Stimulated activated CD8-positive, alpha-beta memory T cell treated with anti-CD3 and anti-CD28 coated beads, Interleukin-4, amount 100 ng/mL, for 24 hours (primary cell): ENCODE measurements around the gene CLIP4.
"Not testable (repeated sequence)": the region's sequence is repeated elsewhere in the genome, so short reads cannot be mapped to it uniquely, and the experiment has no call there.

Experiments
- DNase-seq: peaks from one replicate; pipeline ENCODE4 v3.0.0-alpha.2; 2020; ENCODE audit warnings: low read depth

The CLIP4 gene, protein sequence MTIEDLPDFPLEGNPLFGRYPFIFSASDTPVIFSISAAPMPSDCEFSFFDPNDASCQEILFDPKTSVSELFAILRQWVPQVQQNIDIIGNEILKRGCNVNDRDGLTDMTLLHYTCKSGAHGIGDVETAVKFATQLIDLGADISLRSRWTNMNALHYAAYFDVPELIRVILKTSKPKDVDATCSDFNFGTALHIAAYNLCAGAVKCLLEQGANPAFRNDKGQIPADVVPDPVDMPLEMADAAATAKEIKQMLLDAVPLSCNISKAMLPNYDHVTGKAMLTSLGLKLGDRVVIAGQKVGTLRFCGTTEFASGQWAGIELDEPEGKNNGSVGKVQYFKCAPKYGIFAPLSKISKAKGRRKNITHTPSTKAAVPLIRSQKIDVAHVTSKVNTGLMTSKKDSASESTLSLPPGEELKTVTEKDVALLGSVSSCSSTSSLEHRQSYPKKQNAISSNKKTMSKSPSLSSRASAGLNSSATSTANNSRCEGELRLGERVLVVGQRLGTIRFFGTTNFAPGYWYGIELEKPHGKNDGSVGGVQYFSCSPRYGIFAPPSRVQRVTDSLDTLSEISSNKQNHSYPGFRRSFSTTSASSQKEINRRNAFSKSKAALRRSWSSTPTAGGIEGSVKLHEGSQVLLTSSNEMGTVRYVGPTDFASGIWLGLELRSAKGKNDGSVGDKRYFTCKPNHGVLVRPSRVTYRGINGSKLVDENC

GRCh38 chr2:29114946-29115609 is at the start of gene CLIP4:
TSS of gene CLIP4 (plus strand) at chr2:29115415. CDS start at chr2:29121389, 5,974 bp downstream.
- DNase-seq, result peak; percentile 74

DNA sequence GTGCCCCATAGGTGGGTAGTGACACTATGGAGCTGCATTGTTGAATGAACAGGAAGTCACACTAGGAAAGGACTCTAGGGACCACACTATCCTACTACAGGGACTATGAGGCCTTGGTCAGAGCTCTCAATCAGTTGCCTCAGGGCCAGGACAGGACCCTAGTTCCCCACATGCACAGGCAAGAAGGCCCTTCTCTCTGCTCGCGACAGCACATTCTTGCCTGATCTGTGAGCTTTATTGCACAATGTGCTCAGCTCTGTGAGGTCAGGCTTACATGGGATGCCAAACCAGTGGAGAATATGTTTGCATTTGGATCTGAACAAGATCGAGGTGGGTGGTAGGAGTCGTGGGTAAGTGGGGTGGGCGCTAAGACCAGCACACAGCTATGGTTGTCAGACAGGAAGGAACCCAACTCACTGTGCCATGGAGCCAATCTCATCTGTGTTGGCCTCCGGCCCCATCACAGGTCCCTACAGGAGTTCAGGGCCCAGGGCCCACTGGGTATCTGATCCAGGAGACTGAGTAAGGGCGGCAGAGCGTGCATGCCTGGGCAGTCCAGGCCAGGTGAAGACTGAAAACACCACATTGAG is 48.8 kb upstream of the CLIP4 start:
- no peak for DNase-seq

DNA sequence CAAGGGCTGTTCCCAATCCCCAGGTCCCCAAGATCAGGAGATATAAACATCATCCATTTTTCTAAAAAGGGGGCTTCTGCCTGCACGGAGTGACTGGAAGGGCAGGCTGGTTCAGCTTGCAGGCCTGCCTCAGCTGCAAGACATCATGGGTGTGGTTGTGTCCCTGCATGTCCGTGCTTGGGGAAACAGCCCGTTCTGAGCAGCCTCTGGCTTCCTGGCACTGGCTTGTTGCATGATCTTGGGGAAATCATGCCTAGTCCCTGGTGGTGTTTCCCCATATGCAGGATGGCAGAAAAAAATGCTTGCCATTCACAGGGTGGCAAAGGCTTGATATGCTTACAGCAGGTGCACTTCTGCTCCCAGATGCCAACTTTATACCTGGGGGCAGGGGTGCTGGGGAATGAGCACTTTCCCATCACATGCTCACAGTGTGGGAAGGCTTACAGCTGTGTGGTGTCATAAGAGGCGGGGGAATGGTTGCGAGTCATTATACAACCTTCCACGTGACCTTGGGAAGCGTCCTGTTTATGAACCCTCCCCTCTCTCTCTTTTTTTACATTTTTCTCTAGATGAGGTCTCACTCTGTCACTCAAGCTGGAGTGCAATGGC is 48.1 kb upstream of the CLIP4 start:
- DNase-seq, result no peak

- no peak for DNase-seq
These were observed 46.7 kb upstream of the CLIP4 start for GRCh38 chr2:29068513-29068912.

GRCh38 chr2:29070526-29070925 is 44.7 kb upstream of the CLIP4 start:
- DNase-seq, result no peak

GRCh38 chr2:29071032-29071975 is 43.9 kb upstream of the CLIP4 start:
- no peak for DNase-seq

GRCh38 chr2:29072251-29072650 is 43.0 kb upstream of the CLIP4 start:
- no peak for DNase-seq

DNA sequence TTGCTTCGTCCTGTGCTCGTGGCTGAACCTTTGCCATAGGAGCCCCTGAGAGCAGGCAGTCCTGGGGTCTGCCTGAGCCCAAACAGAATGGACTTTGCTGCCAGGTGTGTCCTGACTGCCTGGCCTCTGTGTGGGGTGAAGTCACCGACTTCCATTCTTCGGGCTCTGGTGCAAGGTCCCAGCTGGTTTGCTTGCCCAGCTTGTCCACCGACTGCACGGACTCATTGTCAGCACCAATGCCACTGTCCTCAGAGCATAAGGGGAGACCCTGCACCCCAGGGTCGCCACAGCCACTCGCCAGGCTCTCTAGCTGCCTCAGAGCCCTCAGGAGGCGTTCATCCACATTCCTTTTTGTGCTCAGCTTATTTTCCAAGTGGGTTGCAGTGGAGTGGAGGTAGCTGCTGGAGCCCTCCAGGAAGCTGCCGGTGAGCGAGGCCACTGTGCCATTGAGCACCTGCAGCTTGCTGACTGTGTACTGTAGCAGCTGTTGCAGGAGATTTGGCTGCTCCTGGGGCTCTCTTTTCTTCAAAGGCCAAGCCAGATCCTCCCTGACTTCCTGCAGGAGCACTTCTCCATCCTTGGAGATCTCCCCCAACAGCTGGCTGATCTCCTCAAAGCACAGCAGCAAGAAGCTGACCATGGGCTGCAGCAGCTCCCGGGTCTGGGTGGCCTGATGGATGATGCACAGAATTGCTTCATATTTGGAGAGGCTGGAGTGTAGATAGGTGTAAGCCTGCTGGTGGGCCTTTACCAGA is 42.1 kb upstream of the CLIP4 start:
- DNase-seq, result no peak

GRCh38 chr2:29073933-29074332 is 41.3 kb upstream of the CLIP4 start:
- no peak for DNase-seq

DNA sequence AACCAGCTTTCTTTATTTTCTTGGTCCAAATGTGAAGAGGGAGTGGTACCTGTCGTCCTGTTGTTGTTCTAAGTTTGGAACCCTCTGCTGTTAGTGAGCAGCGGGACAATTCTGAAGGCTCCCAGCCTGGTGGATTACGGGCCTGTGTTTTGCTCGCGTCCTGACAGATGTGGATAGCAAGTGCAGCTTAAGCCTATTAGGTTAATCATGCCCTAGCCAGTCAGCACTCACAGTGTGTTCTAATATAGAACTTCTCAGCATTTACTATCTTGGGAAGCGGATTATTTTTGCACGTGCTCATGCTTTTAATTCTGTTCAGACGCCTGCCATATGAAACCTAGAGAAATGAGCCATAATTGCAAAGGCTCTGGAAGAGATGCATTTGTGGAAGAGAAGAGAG is 40.8 kb upstream of the CLIP4 start, which contains the start of gene PCARE:
PCARE (minus strand) TSS at position 113 of the 400 bp plus-strand sequence. CDS start 262 bp downstream, outside the sequence.
- DNase-seq, result no peak

DNA sequence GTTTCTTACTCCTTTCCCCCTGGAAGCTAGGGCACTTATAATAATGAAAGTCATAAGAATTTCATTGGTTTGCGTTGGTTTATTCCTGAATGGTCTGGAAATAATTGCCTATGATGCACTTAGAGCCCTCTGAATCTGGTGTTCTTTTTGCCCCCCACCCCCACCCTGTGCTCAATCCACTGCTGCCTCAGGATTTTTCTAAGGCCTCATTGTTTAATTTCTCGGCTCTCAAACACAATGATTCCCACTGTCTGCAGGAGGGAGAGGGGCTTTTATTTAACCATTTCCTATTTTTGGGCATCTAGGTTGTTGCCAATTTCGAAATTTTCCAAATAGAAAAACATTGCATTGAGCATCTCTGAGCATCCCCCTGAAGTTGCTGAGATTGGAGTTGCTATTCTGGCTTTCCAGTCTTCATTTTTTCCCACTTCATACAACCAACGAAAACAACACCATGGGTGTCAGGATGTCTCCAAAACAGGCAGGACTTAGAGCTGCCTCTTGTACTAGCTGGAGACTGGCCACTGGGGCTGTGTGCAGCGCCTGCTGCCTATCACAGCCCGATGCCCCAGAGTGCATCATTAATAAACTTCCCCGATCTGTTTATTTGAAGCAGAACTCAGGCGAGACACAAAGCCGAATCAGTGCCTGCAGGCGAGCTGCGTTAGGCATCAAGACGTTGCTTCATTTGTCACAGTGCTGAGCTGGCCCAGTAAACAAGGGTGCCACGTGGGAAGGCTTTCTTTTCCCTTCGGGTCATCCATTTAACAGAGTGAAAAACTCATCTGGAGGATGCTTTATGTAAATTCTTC is 39.1 kb upstream of the CLIP4 start:
- no peak for DNase-seq

- no peak for DNase-seq
These were observed 35.3 kb upstream of the CLIP4 start for GRCh38 chr2:29079887-29080286.

DNA sequence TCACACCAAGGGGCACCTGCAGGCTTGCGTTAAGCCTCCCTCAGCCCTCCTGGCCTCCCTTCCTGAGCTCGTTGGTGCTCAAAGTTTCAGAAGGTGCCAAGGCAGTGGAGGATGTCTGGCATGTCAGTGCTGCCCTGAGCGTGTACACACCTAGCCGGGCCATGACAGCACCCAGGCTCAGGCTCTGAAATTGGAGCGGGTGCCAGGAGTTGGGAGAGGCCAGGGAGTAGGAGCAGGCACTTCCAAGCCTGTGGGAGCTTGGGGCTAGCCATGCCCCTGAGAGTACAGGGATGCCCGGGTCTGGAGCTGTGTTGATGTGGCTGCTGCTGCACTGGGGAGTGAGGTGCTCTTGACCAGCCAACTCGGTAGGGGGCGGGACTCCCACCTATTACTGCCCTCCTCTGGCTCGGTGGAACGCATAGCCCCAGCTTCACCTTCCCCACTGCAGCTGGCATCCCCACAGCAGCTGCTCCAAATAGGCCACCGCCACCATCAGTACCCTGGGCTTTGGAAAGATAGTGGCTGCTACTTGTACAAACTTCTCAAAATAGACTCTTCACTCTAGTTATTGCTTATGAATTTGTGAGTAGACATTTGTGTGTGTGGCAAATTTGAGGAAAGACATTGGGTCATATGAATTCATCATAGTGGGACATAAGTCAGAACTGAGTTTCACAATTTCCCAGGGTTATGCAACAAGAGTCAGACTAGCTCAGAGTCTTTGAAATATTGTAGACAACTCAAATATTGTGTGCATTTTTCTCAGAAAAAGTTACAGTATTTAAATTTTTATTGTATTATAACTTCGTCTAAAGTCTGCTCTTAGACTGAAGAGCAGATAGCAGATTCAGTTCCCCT is 34.1 kb upstream of the CLIP4 start:
- no peak for DNase-seq

- DNase-seq, result no peak
These were observed 32.3 kb upstream of the CLIP4 start for GRCh38 chr2:29082804-29083495.

DNA sequence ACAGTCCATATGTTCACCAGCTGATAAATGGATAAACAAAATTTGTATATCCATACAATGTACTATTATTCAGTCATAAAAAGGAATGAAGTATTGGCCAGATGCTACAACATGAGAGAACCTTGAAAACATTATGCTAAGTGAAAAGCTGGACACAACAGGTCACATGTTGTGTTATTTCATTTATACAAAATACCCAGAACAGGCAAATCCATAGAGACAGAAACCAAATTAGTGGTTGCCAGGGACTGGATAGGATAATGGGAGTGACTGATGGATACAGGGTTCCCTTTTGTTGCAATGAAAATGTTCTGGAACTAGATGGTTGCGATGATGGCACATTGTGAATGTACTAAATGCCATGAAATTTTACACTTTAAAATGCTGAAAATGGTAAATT is 30.7 kb upstream of the CLIP4 start:
- no peak for DNase-seq

- not testable (repeated sequence) for DNase-seq
These were observed 24.9 kb upstream of the CLIP4 start for GRCh38 chr2:29090311-29090710.

DNA sequence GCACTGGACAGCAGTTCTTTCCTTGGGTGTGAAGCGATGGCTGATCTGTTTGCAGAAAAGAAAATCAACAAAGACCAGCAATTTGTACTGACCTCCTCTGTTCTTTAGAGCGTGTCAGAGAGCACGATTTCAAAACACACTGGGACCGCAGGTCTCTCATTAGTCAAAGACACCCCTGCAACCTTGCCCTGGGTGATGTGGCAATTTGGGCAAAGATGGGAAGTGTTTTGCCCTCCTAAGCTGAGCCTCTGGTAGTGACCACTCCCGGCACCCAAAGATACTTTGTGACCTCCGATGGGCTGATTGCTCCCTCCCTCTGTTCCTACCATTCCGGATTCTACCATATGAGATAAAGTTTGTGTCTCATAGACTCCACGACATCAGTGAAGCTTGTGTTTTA is 18.2 kb upstream of the CLIP4 start:
- no peak for DNase-seq

GRCh38 chr2:29097569-29097968 is 17.6 kb upstream of the CLIP4 start:
- DNase-seq, result no peak
